ENCODE results near the gene USH2A.

DNA sequence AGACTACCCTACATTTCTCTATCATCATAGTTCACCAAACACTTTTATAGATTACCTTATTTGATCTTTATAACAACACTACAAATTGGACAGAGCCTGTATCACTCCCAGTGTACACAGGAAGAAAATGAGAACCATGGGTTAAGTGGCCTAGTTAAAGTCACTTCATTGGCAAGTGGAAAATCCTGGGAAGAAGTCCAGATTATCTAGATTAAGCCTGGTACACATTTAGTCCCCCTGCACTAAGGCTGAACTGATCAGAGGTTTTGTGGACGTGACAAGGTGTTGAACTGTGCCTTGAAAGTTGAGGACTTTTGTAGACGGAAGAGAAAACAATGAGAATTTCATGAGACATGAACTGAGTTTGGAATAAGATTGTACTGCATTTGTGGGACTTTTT lies 7.5 kb upstream of the USH2A start:
- no peak for TF ChIP-seq SIN3A (IDR thresholded peaks at IDR 0.05; ENCODE audit: low read depth)
- TF ChIP-seq, protein P1, sequence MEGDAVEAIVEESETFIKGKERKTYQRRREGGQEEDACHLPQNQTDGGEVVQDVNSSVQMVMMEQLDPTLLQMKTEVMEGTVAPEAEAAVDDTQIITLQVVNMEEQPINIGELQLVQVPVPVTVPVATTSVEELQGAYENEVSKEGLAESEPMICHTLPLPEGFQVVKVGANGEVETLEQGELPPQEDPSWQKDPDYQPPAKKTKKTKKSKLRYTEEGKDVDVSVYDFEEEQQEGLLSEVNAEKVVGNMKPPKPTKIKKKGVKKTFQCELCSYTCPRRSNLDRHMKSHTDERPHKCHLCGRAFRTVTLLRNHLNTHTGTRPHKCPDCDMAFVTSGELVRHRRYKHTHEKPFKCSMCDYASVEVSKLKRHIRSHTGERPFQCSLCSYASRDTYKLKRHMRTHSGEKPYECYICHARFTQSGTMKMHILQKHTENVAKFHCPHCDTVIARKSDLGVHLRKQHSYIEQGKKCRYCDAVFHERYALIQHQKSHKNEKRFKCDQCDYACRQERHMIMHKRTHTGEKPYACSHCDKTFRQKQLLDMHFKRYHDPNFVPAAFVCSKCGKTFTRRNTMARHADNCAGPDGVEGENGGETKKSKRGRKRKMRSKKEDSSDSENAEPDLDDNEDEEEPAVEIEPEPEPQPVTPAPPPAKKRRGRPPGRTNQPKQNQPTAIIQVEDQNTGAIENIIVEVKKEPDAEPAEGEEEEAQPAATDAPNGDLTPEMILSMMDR (IDR thresholded peaks at IDR 0.05 in 2 of 3, conservative IDR thresholded peaks at IDR 0.05 in 1 of 3; ENCODE audit: borderline replicate concordance in 1 of 3, insufficient read depth in 1 of 3, low read depth in 2 of 3, low read length in 2 of 3): no peak
- no peak for TF ChIP-seq EZH2 (IDR thresholded peaks at IDR 0.05)
- TF ChIP-seq, protein P2, sequence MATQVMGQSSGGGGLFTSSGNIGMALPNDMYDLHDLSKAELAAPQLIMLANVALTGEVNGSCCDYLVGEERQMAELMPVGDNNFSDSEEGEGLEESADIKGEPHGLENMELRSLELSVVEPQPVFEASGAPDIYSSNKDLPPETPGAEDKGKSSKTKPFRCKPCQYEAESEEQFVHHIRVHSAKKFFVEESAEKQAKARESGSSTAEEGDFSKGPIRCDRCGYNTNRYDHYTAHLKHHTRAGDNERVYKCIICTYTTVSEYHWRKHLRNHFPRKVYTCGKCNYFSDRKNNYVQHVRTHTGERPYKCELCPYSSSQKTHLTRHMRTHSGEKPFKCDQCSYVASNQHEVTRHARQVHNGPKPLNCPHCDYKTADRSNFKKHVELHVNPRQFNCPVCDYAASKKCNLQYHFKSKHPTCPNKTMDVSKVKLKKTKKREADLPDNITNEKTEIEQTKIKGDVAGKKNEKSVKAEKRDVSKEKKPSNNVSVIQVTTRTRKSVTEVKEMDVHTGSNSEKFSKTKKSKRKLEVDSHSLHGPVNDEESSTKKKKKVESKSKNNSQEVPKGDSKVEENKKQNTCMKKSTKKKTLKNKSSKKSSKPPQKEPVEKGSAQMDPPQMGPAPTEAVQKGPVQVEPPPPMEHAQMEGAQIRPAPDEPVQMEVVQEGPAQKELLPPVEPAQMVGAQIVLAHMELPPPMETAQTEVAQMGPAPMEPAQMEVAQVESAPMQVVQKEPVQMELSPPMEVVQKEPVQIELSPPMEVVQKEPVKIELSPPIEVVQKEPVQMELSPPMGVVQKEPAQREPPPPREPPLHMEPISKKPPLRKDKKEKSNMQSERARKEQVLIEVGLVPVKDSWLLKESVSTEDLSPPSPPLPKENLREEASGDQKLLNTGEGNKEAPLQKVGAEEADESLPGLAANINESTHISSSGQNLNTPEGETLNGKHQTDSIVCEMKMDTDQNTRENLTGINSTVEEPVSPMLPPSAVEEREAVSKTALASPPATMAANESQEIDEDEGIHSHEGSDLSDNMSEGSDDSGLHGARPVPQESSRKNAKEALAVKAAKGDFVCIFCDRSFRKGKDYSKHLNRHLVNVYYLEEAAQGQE (IDR thresholded peaks at IDR 0.05; ENCODE audit: low read depth): no peak

Data from HCT116 (cell line).